Measurements from ENCODE around the gene AIG1.

AIG1 gene

DNA sequence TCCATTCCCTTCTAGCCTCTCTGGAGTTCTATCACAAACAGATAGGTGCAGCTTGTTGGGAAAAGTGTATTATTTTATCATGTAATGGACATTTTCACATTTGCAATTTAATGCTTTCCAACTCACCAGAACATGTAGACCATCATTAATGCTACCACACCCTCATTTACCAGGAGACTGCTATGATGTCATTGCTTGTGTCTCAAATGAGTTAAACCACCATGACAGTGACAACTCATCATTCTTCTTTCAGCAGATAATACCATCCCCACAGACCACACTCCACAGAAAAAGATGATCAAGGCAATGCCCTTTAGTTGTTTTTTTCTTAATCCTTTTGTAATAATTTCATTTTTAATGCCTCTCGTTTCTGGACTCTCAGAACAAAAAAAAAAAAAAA lies 168.7 kb downstream of the AIG1 start:
- Histone ChIP-seq H3K9me3 (ENCODE audit: severe bottlenecking) (no peaks in the 10 kb centered on the region), H3K27ac (no peak overlapping the region), H3K27me3 (ENCODE audit: insufficient read depth, low read depth, severe bottlenecking) (no peaks in the 10 kb centered on the region), H3K36me3 (no peaks in the 10 kb centered on the region), H3K4me3 (ENCODE audit: low read depth, low read length) (no peak overlapping the region)
- DNase-seq = no peak
- TF ChIP-seq CTCF (IDR thresholded peaks at IDR 0.05; ENCODE audit: low read depth, low read length) = no peak

DNA sequence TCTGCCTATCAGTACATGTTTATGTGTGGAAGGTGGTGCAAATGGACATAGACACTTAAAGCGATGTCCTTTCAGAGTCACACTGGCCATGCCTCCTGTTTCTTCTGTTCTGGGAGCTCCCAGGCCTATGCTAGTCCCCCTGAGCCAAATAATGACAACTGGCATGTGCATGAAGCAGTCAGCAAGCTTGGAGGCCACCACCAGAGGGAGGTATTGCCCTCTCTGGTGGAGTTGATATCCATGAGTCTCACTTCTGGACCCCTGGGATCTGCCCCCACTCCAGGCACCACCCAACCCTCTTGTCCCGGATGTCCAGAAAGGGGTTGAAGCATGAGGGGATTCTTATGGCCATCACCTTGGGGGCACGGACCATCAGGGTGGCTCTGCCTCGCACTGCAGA lies 172.2 kb downstream of the AIG1 start:
- H3K27ac ChIP-seq = no peak overlapping the region
- no peak overlapping the region for H3K4me3 ChIP-seq (ENCODE audit: low read depth, low read length)
- peak; percentile 80 for TF ChIP-seq CTCF (IDR thresholded peaks at IDR 0.05; ENCODE audit: low read depth, low read length)
- H3K9me3 ChIP-seq (ENCODE audit: severe bottlenecking) = no peaks in the 10 kb centered on the region
- DNase-seq = peak; percentile 59
- no peaks in the 10 kb centered on the region for H3K27me3 ChIP-seq (ENCODE audit: insufficient read depth, low read depth, severe bottlenecking)
- no peaks in the 10 kb centered on the region for H3K36me3 ChIP-seq

- Histone ChIP-seq H3K36me3 (no peaks in the 10 kb centered on the region), H3K27ac (no peak overlapping the region), H3K27me3 (ENCODE audit: insufficient read depth, low read depth, severe bottlenecking) (no peaks in the 10 kb centered on the region), H3K4me3 (ENCODE audit: low read depth, low read length) (no peak overlapping the region), H3K9me3 (ENCODE audit: severe bottlenecking) (no peaks in the 10 kb centered on the region)
- no peak for DNase-seq
- no peak for TF ChIP-seq CTCF (IDR thresholded peaks at IDR 0.05; ENCODE audit: low read depth, low read length)
These were observed 173.0 kb downstream of the AIG1 start for GRCh38 chr6:143233554-143234285.

DNA sequence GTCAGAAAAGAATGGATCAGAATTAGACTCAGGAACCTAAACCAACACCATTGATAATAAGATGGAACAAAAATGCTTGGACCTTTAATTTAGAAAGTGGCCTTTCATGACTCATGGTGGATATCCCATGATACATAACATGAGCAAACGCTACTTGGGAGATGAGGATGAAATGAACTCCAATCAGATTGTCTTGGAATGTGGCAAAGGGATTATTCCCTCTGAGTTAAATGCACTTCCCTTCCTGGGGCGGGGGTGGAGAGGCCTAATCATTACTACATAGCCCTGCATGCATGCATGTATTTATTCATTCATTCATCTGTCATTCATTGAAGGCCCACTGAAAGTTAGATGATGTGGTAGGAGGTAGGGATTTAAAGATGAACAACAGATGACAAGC lies 174.0 kb downstream of the AIG1 start:
- no peak for TF ChIP-seq CTCF (IDR thresholded peaks at IDR 0.05; ENCODE audit: low read depth, low read length)
- no peaks in the 10 kb centered on the region for H3K9me3 ChIP-seq (ENCODE audit: severe bottlenecking)
- H3K36me3 ChIP-seq = no peaks in the 10 kb centered on the region
- no peaks in the 10 kb centered on the region for H3K27me3 ChIP-seq (ENCODE audit: insufficient read depth, low read depth, severe bottlenecking)
- H3K4me3 ChIP-seq (ENCODE audit: low read depth, low read length) = no peak overlapping the region
- no peak overlapping the region for H3K27ac ChIP-seq
- no peak for DNase-seq

- peak; percentile 84 for DNase-seq
- TF ChIP-seq CTCF (IDR thresholded peaks at IDR 0.05; ENCODE audit: low read depth, low read length) = peak; percentile 30; the same call in 1 of the 2 replicates
- Histone ChIP-seq H3K4me3 (ENCODE audit: low read depth, low read length) (no peak overlapping the region), H3K36me3 (no peaks in the 10 kb centered on the region), H3K9me3 (ENCODE audit: severe bottlenecking) (no peaks in the 10 kb centered on the region), H3K27ac (no peak overlapping the region), H3K27me3 (ENCODE audit: insufficient read depth, low read depth, severe bottlenecking) (no peaks in the 10 kb centered on the region)
These were observed 175.6 kb downstream of the AIG1 start for GRCh38 chr6:143236151-143236798.

All from WERI-Rb-1 (cell line).